SJCRH30 (cell line): ENCODE measurements around the gene CHPF2. TPM values are rescaled to one million over a fixed set of nuclear protein-coding genes. Genes with fewer than 3 reads are reported as not detected.

ENCODE experiments used
- DNase-seq, 2 experiments: peaks; one replicate each; pipeline ENCODE4 v3.0.0-alpha.2; 2015 to 2020
- H3K27ac ChIP-seq: fragments of 250-450 bp; sonication (Bioruptor Pico); 2 replicates; pipeline ENCODE4 v1.5.1; 2020; ENCODE audit warnings: mild to moderate bottlenecking, moderate library complexity
- H3K27me3 ChIP-seq: fragments of 250-450 bp; sonication (Bioruptor Pico); 2 replicates; pipeline ENCODE4 v1.5.1; 2020; ENCODE audit warnings: mild to moderate bottlenecking, moderate library complexity
- H3K36me3 ChIP-seq: fragments of 250-450 bp; sonication (Bioruptor Pico); 2 replicates; pipeline ENCODE4 v1.5.1; 2020; ENCODE audit warnings: mild to moderate bottlenecking, moderate library complexity
- H3K4me1 ChIP-seq: fragments of 250-450 bp; sonication (Bioruptor Pico); 2 replicates; pipeline ENCODE4 v1.5.1; 2020; ENCODE audit warnings: mild to moderate bottlenecking, moderate library complexity
- H3K4me3 ChIP-seq: fragments of 250-450 bp; sonication (Bioruptor Pico); 2 replicates; pipeline ENCODE4 v1.5.1; 2020; ENCODE audit warnings: mild to moderate bottlenecking, moderate library complexity
- H3K9me3 ChIP-seq: fragments of 250-450 bp; sonication (Bioruptor Pico); replicated peaks from 2 replicates; pipeline ENCODE4 v1.5.1; 2020; ENCODE audit warnings: mild to moderate bottlenecking, moderate library complexity
- total RNA-seq: library from RNA; depleted of rRNA; stranded (reverse); fragments of >200 nt; shearing (Covaris generic); gene quantifications from 2 replicates; pipeline ENCODE4 v1.2.3, GENCODE V29; 2014

Gene CHPF2
- total RNA-seq, 1 experiment from 2014 or later = 27.7 TPM

- DNase-seq = peak; percentile 79 to 84
- peaks cover 14% of the 10 kb centered on the region for H3K4me1 ChIP-seq
- H3K9me3 ChIP-seq = no peaks in the 10 kb centered on the region
- peaks cover 3% of the 10 kb centered on the region; the same call in 1 of the 2 replicates for H3K27me3 ChIP-seq
- peak overlapping the region; percentile 75 for H3K4me3 ChIP-seq
- H3K27ac ChIP-seq = peak overlapping the region; percentile 77
- H3K36me3 ChIP-seq = no peaks in the 10 kb centered on the region
Measured at GRCh38 chr7:151251689-151252560, 19.6 kb downstream of the CHPF2 start.

GRCh38 chr7:151252561-151252835 lies 20.2 kb downstream of the CHPF2 start:
- Histone ChIP-seq H3K36me3 (no peaks in the 10 kb centered on the region), H3K4me3 (peak overlapping the region; percentile 75), H3K27ac (peak overlapping the region; percentile 77), H3K9me3 (no peaks in the 10 kb centered on the region), H3K4me1 (peaks cover 12% of the 10 kb centered on the region), H3K27me3 (peaks cover 6% of the 10 kb centered on the region; the same call in 1 of the 2 replicates)
- no peak for DNase-seq

GRCh38 chr7:151252961-151253711 lies 20.9 kb downstream of the CHPF2 start:
- H3K4me3 ChIP-seq = peak overlapping the region; percentile 75
- H3K27me3 ChIP-seq = peaks cover 6% of the 10 kb centered on the region; the same call in 1 of the 2 replicates
- no peaks in the 10 kb centered on the region for H3K9me3 ChIP-seq
- H3K27ac ChIP-seq = no peak overlapping the region
- DNase-seq = no peak
- no peaks in the 10 kb centered on the region for H3K36me3 ChIP-seq
- H3K4me1 ChIP-seq = peaks cover 12% of the 10 kb centered on the region

- Histone ChIP-seq H3K27ac (no peak overlapping the region), H3K27me3 (peaks cover 6% of the 10 kb centered on the region; the same call in 1 of the 2 replicates), H3K4me1 (peaks cover 12% of the 10 kb centered on the region)
Measured at GRCh38 chr7:151254316-151254715, 22.0 kb downstream of the CHPF2 start.

GRCh38 chr7:151254851-151255250 lies 22.6 kb downstream of the CHPF2 start:
- Histone ChIP-seq H3K4me1 (peaks cover 10% of the 10 kb centered on the region), H3K27me3 (peaks cover 6% of the 10 kb centered on the region; the same call in 1 of the 2 replicates), H3K9me3 (no peaks in the 10 kb centered on the region), H3K27ac (no peak overlapping the region), H3K36me3 (no peaks in the 10 kb centered on the region), H3K4me3 (no peak overlapping the region)
- DNase-seq = no peak

More at GRCh38 chr7:151254316-151254715, 22.0 kb downstream of the CHPF2 start:
- H3K9me3 ChIP-seq = no peaks in the 10 kb centered on the region
- DNase-seq = no peak
- no peak overlapping the region for H3K4me3 ChIP-seq
- no peaks in the 10 kb centered on the region for H3K36me3 ChIP-seq

DNA sequence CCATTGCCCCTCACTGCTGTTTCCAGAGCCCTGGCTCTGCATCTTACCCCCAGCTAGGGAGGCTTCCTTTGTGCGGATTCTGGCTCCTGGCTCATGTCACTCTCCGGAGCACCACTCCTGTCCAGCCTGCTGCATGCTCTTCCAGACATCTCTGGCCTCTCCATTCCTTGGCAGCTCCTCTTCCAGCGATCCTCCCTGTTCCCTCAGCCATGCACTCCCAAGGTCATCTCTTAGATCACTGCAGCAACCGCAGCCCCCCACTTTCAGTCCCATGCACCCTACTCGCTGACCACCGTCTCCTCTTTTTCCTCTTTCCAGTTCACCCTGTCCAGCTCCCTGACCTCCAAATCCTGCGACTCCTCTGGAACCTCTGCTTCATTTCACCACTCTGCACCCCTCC lies 23.1 kb downstream of the CHPF2 start:
- no peak for DNase-seq
- H3K27me3 ChIP-seq = peaks cover 6% of the 10 kb centered on the region; the same call in 1 of the 2 replicates
- no peaks in the 10 kb centered on the region for H3K36me3 ChIP-seq
- peaks cover 6% of the 10 kb centered on the region for H3K4me1 ChIP-seq
- no peak overlapping the region for H3K27ac ChIP-seq
- no peaks in the 10 kb centered on the region for H3K9me3 ChIP-seq
- H3K4me3 ChIP-seq = no peak overlapping the region

- H3K36me3 ChIP-seq = no peaks in the 10 kb centered on the region
- H3K4me1 ChIP-seq = no peaks in the 10 kb centered on the region; the same call in none of the 2 replicates
- no peak for DNase-seq
- H3K9me3 ChIP-seq = no peaks in the 10 kb centered on the region
- peaks cover 6% of the 10 kb centered on the region; the same call in 1 of the 2 replicates for H3K27me3 ChIP-seq
- H3K27ac ChIP-seq = no peak overlapping the region
- no peak overlapping the region for H3K4me3 ChIP-seq
Measured at GRCh38 chr7:151256410-151257045, 24.2 kb downstream of the CHPF2 start.

- DNase-seq = no peak
- Histone ChIP-seq H3K27me3 (peaks cover 6% of the 10 kb centered on the region; the same call in 1 of the 2 replicates), H3K9me3 (no peaks in the 10 kb centered on the region), H3K4me1 (no peaks in the 10 kb centered on the region; the same call in 1 of the 2 replicates), H3K4me3 (no peak overlapping the region), H3K36me3 (no peaks in the 10 kb centered on the region), H3K27ac (no peak overlapping the region)
Measured at GRCh38 chr7:151257990-151258389, 25.7 kb downstream of the CHPF2 start.

DNA sequence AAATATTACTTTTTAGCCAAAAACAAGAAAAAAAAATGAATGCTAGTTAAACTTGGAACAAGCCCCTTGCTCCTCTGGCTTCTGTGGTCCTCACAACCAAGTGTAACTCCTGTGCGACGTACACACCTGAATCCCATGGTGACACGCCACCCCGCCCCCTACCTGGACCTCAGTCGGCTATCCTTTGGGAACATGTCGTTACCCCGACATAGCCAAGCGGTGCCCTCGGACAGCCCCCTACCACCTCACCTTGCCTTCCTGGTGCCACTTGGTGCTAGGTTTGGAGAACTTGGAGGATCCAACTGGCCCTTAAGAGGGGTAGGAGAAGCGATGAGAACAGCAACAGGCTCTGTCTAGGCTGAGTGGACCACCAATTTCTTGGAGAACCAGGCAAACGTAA lies 28.2 kb downstream of the CHPF2 start:
- no peaks in the 10 kb centered on the region for H3K9me3 ChIP-seq
- no peak overlapping the region for H3K27ac ChIP-seq
- no peaks in the 10 kb centered on the region for H3K36me3 ChIP-seq
- no peaks in the 10 kb centered on the region for H3K4me1 ChIP-seq
- no peak for DNase-seq
- H3K4me3 ChIP-seq = no peak overlapping the region
- peaks cover 6% of the 10 kb centered on the region; the same call in 1 of the 2 replicates for H3K27me3 ChIP-seq

DNA sequence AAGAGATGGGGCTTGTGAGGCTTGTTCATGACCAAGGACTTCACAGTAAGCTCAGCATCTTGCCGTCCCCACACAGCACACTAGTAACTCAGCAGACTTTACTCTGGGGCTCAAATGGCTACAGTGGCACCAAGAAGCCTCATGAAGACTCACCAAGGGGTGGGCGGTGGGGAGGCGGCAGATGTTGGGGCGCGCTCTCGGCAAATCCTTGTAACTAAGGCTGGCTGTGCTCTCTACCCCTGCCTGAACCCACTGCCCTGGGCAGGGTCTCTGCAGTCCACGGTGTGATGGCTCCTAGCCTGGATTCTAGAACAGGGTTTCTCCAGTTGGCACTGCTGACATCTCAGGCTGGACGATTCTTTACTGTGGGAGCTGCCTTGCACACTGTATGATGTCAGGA lies 28.6 kb downstream of the CHPF2 start:
- no peak for DNase-seq
- H3K9me3 ChIP-seq = no peaks in the 10 kb centered on the region
- no peak overlapping the region for H3K27ac ChIP-seq
- no peaks in the 10 kb centered on the region for H3K36me3 ChIP-seq
- no peaks in the 10 kb centered on the region for H3K4me1 ChIP-seq
- H3K27me3 ChIP-seq = peaks cover 6% of the 10 kb centered on the region; the same call in 1 of the 2 replicates
- no peak overlapping the region for H3K4me3 ChIP-seq

DNA sequence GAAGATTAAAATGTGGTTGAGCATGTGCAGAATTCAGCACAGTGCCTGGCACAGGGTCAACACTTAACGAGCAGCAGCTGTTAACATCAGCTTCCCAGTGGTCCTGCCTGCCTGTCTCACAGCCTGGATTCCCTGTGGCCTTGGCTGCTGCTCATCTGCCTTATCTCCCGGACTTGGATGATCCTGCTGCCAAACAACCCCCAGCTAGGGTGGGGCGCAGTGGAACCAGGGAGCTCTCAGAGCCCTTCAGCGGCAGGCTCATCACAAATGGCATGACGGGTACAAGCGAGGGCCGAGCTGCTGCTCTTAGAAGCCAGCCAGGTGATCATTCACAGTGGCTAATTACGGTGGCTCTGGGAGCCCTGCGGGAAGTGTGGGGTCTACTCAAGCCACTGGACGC lies 29.2 kb downstream of the CHPF2 start:
- Histone ChIP-seq H3K27ac (no peak overlapping the region), H3K9me3 (no peaks in the 10 kb centered on the region), H3K4me3 (no peak overlapping the region), H3K36me3 (no peaks in the 10 kb centered on the region), H3K4me1 (no peaks in the 10 kb centered on the region), H3K27me3 (peaks cover 3% of the 10 kb centered on the region; the same call in 1 of the 2 replicates)
- no peak for DNase-seq

DNA sequence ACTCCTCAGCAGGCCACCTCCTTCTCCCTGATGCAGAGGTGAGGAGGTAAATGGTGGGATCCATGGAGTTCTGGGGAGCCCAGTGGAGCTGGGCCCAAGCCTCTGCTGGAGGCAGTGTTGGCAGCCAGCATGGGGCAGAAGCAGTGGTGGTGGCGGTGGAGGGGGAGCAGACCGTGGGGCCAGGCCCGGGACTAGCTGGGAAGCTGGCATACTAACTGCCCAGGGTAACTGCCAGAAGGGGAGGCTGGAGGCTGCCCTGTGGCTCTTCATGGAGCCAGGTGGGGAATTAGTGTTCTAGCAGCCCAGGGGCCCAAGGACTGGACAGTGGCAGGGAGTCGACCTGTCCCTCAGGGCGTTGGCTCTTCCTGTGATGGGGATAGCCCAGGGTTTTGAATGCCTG lies 32.3 kb downstream of the CHPF2 start:
- DNase-seq = no peak
- H3K27ac ChIP-seq = no peak overlapping the region
- no peaks in the 10 kb centered on the region for H3K36me3 ChIP-seq
- no peaks in the 10 kb centered on the region for H3K9me3 ChIP-seq
- no peaks in the 10 kb centered on the region for H3K27me3 ChIP-seq
- H3K4me1 ChIP-seq = no peaks in the 10 kb centered on the region
- no peak overlapping the region for H3K4me3 ChIP-seq

GRCh38 chr7:151265351-151265931 lies 33.2 kb downstream of the CHPF2 start:
- no peak for DNase-seq
- no peaks in the 10 kb centered on the region for H3K9me3 ChIP-seq
- H3K27ac ChIP-seq = no peak overlapping the region

GRCh38 chr7:151269511-151269910 lies 37.2 kb downstream of the CHPF2 start:
- Histone ChIP-seq H3K4me1 (no peaks in the 10 kb centered on the region), H3K27me3 (peaks cover 3% of the 10 kb centered on the region; the same call in 1 of the 2 replicates), H3K36me3 (no peaks in the 10 kb centered on the region), H3K4me3 (no peak overlapping the region), H3K9me3 (no peaks in the 10 kb centered on the region), H3K27ac (no peak overlapping the region)
- DNase-seq = no peak

More at GRCh38 chr7:151265351-151265931, 33.2 kb downstream of the CHPF2 start:
- Histone ChIP-seq H3K4me3 (no peak overlapping the region), H3K27me3 (no peaks in the 10 kb centered on the region), H3K4me1 (no peaks in the 10 kb centered on the region), H3K36me3 (no peaks in the 10 kb centered on the region)
